Ascending aorta (tissue), 2 donors: ENCODE results near the gene NRL. TPM values are rescaled to one million over a fixed set of nuclear protein-coding genes. Genes with fewer than 3 reads are reported as not detected.
"Not testable (repeated sequence)": the region's sequence is repeated elsewhere in the genome, so short reads cannot be mapped to it uniquely, and the experiment has no call there.

Experiments
- DNase-seq, 2 donors: peaks; one replicate each; pipeline ENCODE4 v3.0.0-alpha.2; 2019; ENCODE audit warnings: low spot score in 2 of 2
- H3K27ac ChIP-seq, 2 donors: fragments of 200-600 bp; sonication (generic); one replicate each; pipeline ENCODE4 v1.5.1; 2016 to 2017; ENCODE audit warnings: mild to moderate bottlenecking in 1 of 2
- H3K27me3 ChIP-seq: fragments of 200-600 bp; sonication (generic); one replicate; pipeline ENCODE4 v1.5.1; 2017
- H3K36me3 ChIP-seq, 2 donors: fragments of 200-600 bp; sonication (generic); one replicate each; pipeline ENCODE4 v1.5.1; 2016
- H3K4me1 ChIP-seq, 2 donors: fragments of 200-600 bp; sonication (generic); one replicate each; pipeline ENCODE4 v1.5.1; 2016 to 2017; ENCODE audit warnings: mild to moderate bottlenecking in 1 of 2
- H3K4me3 ChIP-seq, 2 donors: fragments of 200-600 bp; sonication (generic); one replicate each; pipeline ENCODE4 v1.5.1; 2016 to 2017; ENCODE audit warnings: mild to moderate bottlenecking in 1 of 2
- H3K9me3 ChIP-seq, 2 donors: fragments of 200-600 bp; sonication (generic); one replicate each; pipeline ENCODE4 v1.5.1; 2016
- CTCF ChIP-seq, 3 experiments: fragments of 200-600 bp in 2 of 3; fragments of 450-650 bp in 1 of 3; sonication (generic) in 2 of 3; IDR thresholded peaks; one replicate each; pipeline ENCODE4 v1.5.1; 2016 to 2019; ENCODE audit warnings: antibody characterized with exemption in 3 of 3, mild to moderate bottlenecking in 1 of 3, moderate library complexity in 1 of 3
- intact Hi-C: fragments of 100-400 bp; cut with DNase I; formaldehyde crosslinking; loops from one replicate; pipeline ENCODE4 v1.15.1; 2023
- total RNA-seq: library from RNA; depleted of rRNA; stranded (reverse); fragments of >200 nt; gene quantifications from one replicate; pipeline ENCODE4 v1.1.0, GENCODE V29; 2016

NRL gene
- total RNA-seq, 1 donor from 2014 or later, result not detected

- Histone ChIP-seq H3K27me3 (no peaks in the 10 kb centered on the region), H3K4me1 (peaks cover 0 to 6% of the 10 kb centered on the region in 2 donors), H3K36me3 (peaks cover 4% of the 10 kb centered on the region in 2 donors), H3K9me3 (no peaks in the 10 kb centered on the region), H3K4me3 (no peak overlapping the region), H3K27ac (no peak overlapping the region)
- DNase-seq, result no peak
- no peak for TF ChIP-seq CTCF (IDR thresholded peaks at IDR 0.05)
- intact Hi-C loops, result loop anchor here (1.0 kb wide), 2 partner anchors 14 to 50 kb away; partner anchors contain the start of gene PCK2
These were observed 6.3 kb downstream of the NRL start for GRCh38 chr14:24108336-24108874.

- Histone ChIP-seq H3K4me3 (no peak overlapping the region), H3K4me1 (peaks cover 0 to 4% of the 10 kb centered on the region in 2 donors), H3K36me3 (peaks cover 4 to 13% of the 10 kb centered on the region in 2 donors), H3K27ac (no peak overlapping the region), H3K9me3 (no peaks in the 10 kb centered on the region), H3K27me3 (no peaks in the 10 kb centered on the region)
- no peak for TF ChIP-seq CTCF (IDR thresholded peaks at IDR 0.05)
- intact Hi-C loops, result no loop called here
- no peak for DNase-seq
These were observed 8.0 kb downstream of the NRL start for GRCh38 chr14:24106672-24107271.

GRCh38 chr14:24105609-24106239 is 9.0 kb downstream of the NRL start:
- DNase-seq, intact Hi-C loops, H3K27me3 ChIP-seq, H3K4me1 ChIP-seq, H3K4me3 ChIP-seq, H3K9me3 ChIP-seq, H3K27ac ChIP-seq: not testable (repeated sequence)
- H3K36me3 ChIP-seq, result peaks cover 6 to 13% of the 10 kb centered on the region in 2 donors

GRCh38 chr14:24103451-24103850 is 11.3 kb downstream of the NRL start:
- TF ChIP-seq CTCF (IDR thresholded peaks at IDR 0.05), result no peak
- intact Hi-C loops, result no loop called here
- DNase-seq, result no peak
- Histone ChIP-seq H3K4me1 (no peaks in the 10 kb centered on the region), H3K36me3 (peaks cover 10 to 18% of the 10 kb centered on the region in 2 donors), H3K4me3 (no peak overlapping the region), H3K27ac (no peak overlapping the region), H3K9me3 (no peaks in the 10 kb centered on the region), H3K27me3 (no peaks in the 10 kb centered on the region)

- no peaks in the 10 kb centered on the region for H3K27me3 ChIP-seq
- H3K36me3 ChIP-seq, result peaks cover 10 to 18% of the 10 kb centered on the region in 2 donors
- H3K27ac ChIP-seq, result no peak overlapping the region
- no peaks in the 10 kb centered on the region for H3K9me3 ChIP-seq
- no peak for DNase-seq
- H3K4me1 ChIP-seq, result no peaks in the 10 kb centered on the region
- no peak overlapping the region for H3K4me3 ChIP-seq
- no peak for TF ChIP-seq CTCF (IDR thresholded peaks at IDR 0.05)
- intact Hi-C loops, result no loop called here
These were observed 12.2 kb downstream of the NRL start for GRCh38 chr14:24102357-24103048.
